ENCODE results near the gene HPGDS. TPM values are rescaled to one million over a fixed set of nuclear protein-coding genes. Genes with fewer than 3 reads are reported as not detected.
"Not testable (repeated sequence)": the region's sequence is repeated elsewhere in the genome, so short reads cannot be mapped to it uniquely, and the experiment has no call there.

Gene HPGDS
- total RNA-seq, 1 experiment from 2014 or later = not detected

GRCh38 chr4:94390804-94391410 lies 48.3 kb upstream of the HPGDS start (continued):
- no peak for TF ChIP-seq TEAD1 (CRISPR knock-in tag; IDR thresholded peaks at IDR 0.05)
- TF ChIP-seq E2F5 (CRISPR knock-in tag; IDR thresholded peaks at IDR 0.05) = no peak
- TF ChIP-seq SMAD3 (CRISPR knock-in tag; IDR thresholded peaks at IDR 0.05; ENCODE audit: borderline replicate concordance) = no peak
- TF ChIP-seq HMGA2 (CRISPR knock-in tag; IDR thresholded peaks at IDR 0.05) = no peak
- no peak for TF ChIP-seq ELF4 (CRISPR knock-in tag; IDR thresholded peaks at IDR 0.05; ENCODE audit: low read depth)
- TF ChIP-seq ZNF281 (CRISPR knock-in tag; IDR thresholded peaks at IDR 0.05) = no peak
- TF ChIP-seq PRDM15 (CRISPR knock-in tag; IDR thresholded peaks at IDR 0.05) = no peak
- no peak for TF ChIP-seq IRF1 (CRISPR knock-in tag; IDR thresholded peaks at IDR 0.05)
- TF ChIP-seq FOXJ3 (CRISPR knock-in tag; IDR thresholded peaks at IDR 0.05; ENCODE audit: borderline replicate concordance) = no peak
- TF ChIP-seq GTF2I (CRISPR knock-in tag; conservative IDR thresholded peaks at IDR 0.05) = no peak

- Mint-ChIP-seq H3K4me3 (no peak overlapping the region), H3K27me3 (ENCODE audit: low read depth) (peaks cover 4% of the 10 kb centered on the region), H3K36me3 (peaks cover 28% of the 10 kb centered on the region), H3K27ac (no peak overlapping the region), H3K4me1 (no peaks in the 10 kb centered on the region), H3K9me3 (peaks cover 31% of the 10 kb centered on the region)
- ChIA-PET CTCF (no interaction called here), POLR2A (no interaction called here)
- DNase-seq (ENCODE audit: low spot score) = no peak
- no peak for ATAC-seq
- TF ChIP-seq PRRX2 (CRISPR knock-in tag; IDR thresholded peaks at IDR 0.05) (no peak), ZNF671 (CRISPR knock-in tag; IDR thresholded peaks at IDR 0.05) (no peak), GTF2I (CRISPR knock-in tag; conservative IDR thresholded peaks at IDR 0.05) (no peak), ZNF512 (CRISPR knock-in tag; IDR thresholded peaks at IDR 0.05; ENCODE audit: borderline replicate concordance) (no peak)
Measured at GRCh38 chr4:94389595-94390267, 47.1 kb upstream of the HPGDS start.

- ATAC-seq; H3K27ac Mint-ChIP-seq; DNase-seq (ENCODE audit: low spot score); CTCF ChIA-PET; H3K4me1 Mint-ChIP-seq; H3K27me3 Mint-ChIP-seq (ENCODE audit: low read depth); POLR2A ChIA-PET; H3K4me3 Mint-ChIP-seq: not testable (repeated sequence)
- H3K36me3 Mint-ChIP-seq = peaks cover 28% of the 10 kb centered on the region
- peaks cover 31% of the 10 kb centered on the region for H3K9me3 Mint-ChIP-seq
Measured at GRCh38 chr4:94387965-94388364, 45.3 kb upstream of the HPGDS start.

- DNase-seq (ENCODE audit: low spot score); POLR2A ChIA-PET; CTCF ChIA-PET; H3K4me1 Mint-ChIP-seq; ATAC-seq; H3K4me3 Mint-ChIP-seq; H3K27me3 Mint-ChIP-seq (ENCODE audit: low read depth); H3K27ac Mint-ChIP-seq: not testable (repeated sequence)
- H3K9me3 Mint-ChIP-seq = peaks cover 31% of the 10 kb centered on the region
- peaks cover 28% of the 10 kb centered on the region for H3K36me3 Mint-ChIP-seq
Measured at GRCh38 chr4:94385452-94385851, 42.8 kb upstream of the HPGDS start.

GRCh38 chr4:94382891-94383290 lies 40.3 kb upstream of the HPGDS start:
- H3K4me1 Mint-ChIP-seq; H3K27ac Mint-ChIP-seq; H3K27me3 Mint-ChIP-seq (ENCODE audit: low read depth); ATAC-seq; CTCF ChIA-PET; DNase-seq (ENCODE audit: low spot score); H3K4me3 Mint-ChIP-seq: not testable (repeated sequence)
- POLR2A ChIA-PET = interaction anchor here (0.5 kb wide), 1 partner anchor 600 kb away, joined by 3 read pairs; no protein-coding TSS in a partner anchor
- peaks cover 14% of the 10 kb centered on the region for H3K9me3 Mint-ChIP-seq
- peaks cover 12% of the 10 kb centered on the region for H3K36me3 Mint-ChIP-seq
